ENCODE measurements around the gene ARHGAP6. TPM values are rescaled to one million over a fixed set of nuclear protein-coding genes. Genes with fewer than 3 reads are reported as not detected.

ARHGAP6 gene
- polyA plus RNA-seq, 3 donors: 0.31 to 1.1 (median 0.40) TPM

GRCh38 chrX:11537141-11537540, 128.6 kb downstream of the ARHGAP6 start:
- H3K27me3 ChIP-seq (ENCODE audit: control insufficient read depth in 2 of 2, insufficient read depth in 2 of 2, low read length in 2 of 2): no peaks in the 10 kb centered on the region
- Mint-ChIP-seq H3K27ac (no peak overlapping the region), H3K9me3 (peaks cover 0 to 3% (median 0%) of the 10 kb centered on the region in 7 donors), H3K36me3 (no peaks in the 10 kb centered on the region), H3K4me3 (no peak overlapping the region), H3K27me3 (ENCODE audit: low read depth in 3 of 3) (peaks cover 0 to 2% (median 0%) of the 10 kb centered on the region in 3 donors), H3K4me1 (peaks cover 6% of the 10 kb centered on the region)
- WGBS (ENCODE audit: insufficient coverage): 80% methylated on average over 3 of the region's 5 CpGs
- no peak overlapping the region for H3K27ac ChIP-seq (ENCODE audit: low read depth in 1 of 2, low read length in 2 of 2)
- H3K36me3 ChIP-seq (replicated peaks in 1 of 2; ENCODE audit: control insufficient read depth in 1 of 2, insufficient read depth in 2 of 2, low read length in 2 of 2): no peaks in the 10 kb centered on the region
- peaks cover 2 to 5% of the 10 kb centered on the region in 2 donors for H3K4me1 ChIP-seq (ENCODE audit: control insufficient read depth in 1 of 2, insufficient read depth in 2 of 2, low read length in 2 of 2)
- intact Hi-C loops (cut with micrococcal nuclease): loop anchor here in 1 of 2 donors (10.0 kb wide), 1 partner anchor 392 kb away; no protein-coding TSS in a partner anchor
- no peak overlapping the region for H3K4me3 ChIP-seq (replicated peaks in 1 of 3; ENCODE audit: low read depth in 2 of 3, low read length in 3 of 3)
- no peaks in the 10 kb centered on the region for H3K79me2 ChIP-seq (ENCODE audit: insufficient read depth, low read length)
- H4K20me1 ChIP-seq (ENCODE audit: insufficient read depth, low read length): no peaks in the 10 kb centered on the region
- no peak overlapping the region for H2AFZ ChIP-seq (ENCODE audit: insufficient read depth, low read depth, low read length, poor library complexity, severe bottlenecking)
- no peak for DNase-seq
- no peaks in the 10 kb centered on the region for H3K9me3 ChIP-seq (replicated peaks in 1 of 2; ENCODE audit: control insufficient read depth in 1 of 2, insufficient read depth in 1 of 2, low read length in 2 of 2)
- H3K9ac ChIP-seq (ENCODE audit: insufficient read depth, low read length, poor library complexity, severe bottlenecking): no peak overlapping the region
- TF ChIP-seq CTCF (IDR thresholded peaks at IDR 0.05): no peak
- no peak overlapping the region for H3K4me2 ChIP-seq (replicated peaks; ENCODE audit: extremely low read depth, low read length, poor library complexity, severe bottlenecking)

- H3K36me3 Mint-ChIP-seq: no peaks in the 10 kb centered on the region
- no peaks in the 10 kb centered on the region for H3K4me1 Mint-ChIP-seq
- H3K9me3 Mint-ChIP-seq: peaks cover 0 to 2% (median 0%) of the 10 kb centered on the region in 7 donors
- Histone ChIP-seq H3K4me1 (ENCODE audit: control insufficient read depth in 1 of 2, insufficient read depth in 2 of 2, low read length in 2 of 2) (no peaks in the 10 kb centered on the region), H2AFZ (ENCODE audit: insufficient read depth, low read depth, low read length, poor library complexity, severe bottlenecking) (no peak overlapping the region), H3K27me3 (ENCODE audit: control insufficient read depth in 2 of 2, insufficient read depth in 2 of 2, low read length in 2 of 2) (no peaks in the 10 kb centered on the region), H3K4me2 (replicated peaks; ENCODE audit: extremely low read depth, low read length, poor library complexity, severe bottlenecking) (no peak overlapping the region), H3K9ac (ENCODE audit: insufficient read depth, low read length, poor library complexity, severe bottlenecking) (no peak overlapping the region), H3K36me3 (replicated peaks in 1 of 2; ENCODE audit: control insufficient read depth in 1 of 2, insufficient read depth in 2 of 2, low read length in 2 of 2) (no peaks in the 10 kb centered on the region), H3K4me3 (replicated peaks in 1 of 3; ENCODE audit: low read depth in 2 of 3, low read length in 3 of 3) (no peak overlapping the region), H3K9me3 (replicated peaks in 1 of 2; ENCODE audit: control insufficient read depth in 1 of 2, insufficient read depth in 1 of 2, low read length in 2 of 2) (no peaks in the 10 kb centered on the region), H4K20me1 (ENCODE audit: insufficient read depth, low read length) (no peaks in the 10 kb centered on the region), H3K79me2 (ENCODE audit: insufficient read depth, low read length) (no peaks in the 10 kb centered on the region), H3K27ac (ENCODE audit: low read depth in 1 of 2, low read length in 2 of 2) (no peak overlapping the region)
- H3K4me3 Mint-ChIP-seq: no peak overlapping the region
- no peak overlapping the region for H3K27ac Mint-ChIP-seq
- H3K27me3 Mint-ChIP-seq (ENCODE audit: low read depth in 3 of 3): peaks cover 0 to 2% (median 0%) of the 10 kb centered on the region in 3 donors
- TF ChIP-seq CTCF (IDR thresholded peaks at IDR 0.05): no peak
- WGBS (ENCODE audit: insufficient coverage): no CpG with 5 or more reads among the region's 5 CpGs
- intact Hi-C loops (cut with micrococcal nuclease): loop anchor here in 1 of 2 donors (10.0 kb wide), 1 partner anchor 391 kb away; no protein-coding TSS in a partner anchor
- no peak for DNase-seq
These were observed 130.4 kb downstream of the ARHGAP6 start for GRCh38 chrX:11535156-11535919.
